NCI-H2227 (cell line): ENCODE measurements around the gene CASK.
"Not testable (repeated sequence)": the region's sequence is repeated elsewhere in the genome, so short reads cannot be mapped to it uniquely, and the experiment has no call there.

Experiments used
- DNase-seq: peaks from one replicate; lab custom pipeline; 2025; ENCODE audit not compliant: unreplicated experiment; lab: John Stamatoyannopoulos, UW

The CASK gene

GRCh38 chrX:41703574-41704029, 219.8 kb downstream of the CASK start:
- DNase-seq = no peak

GRCh38 chrX:41695426-41695825, 227.9 kb downstream of the CASK start:
- DNase-seq = no peak

- no peak for DNase-seq
Measured at GRCh38 chrX:41693024-41693423, 230.3 kb downstream of the CASK start.

- DNase-seq = no peak
Measured at GRCh38 chrX:41692162-41692749, 231.1 kb downstream of the CASK start.

- DNase-seq = no peak
Measured at GRCh38 chrX:41689711-41690110, 233.6 kb downstream of the CASK start.

- DNase-seq = no peak
Measured at GRCh38 chrX:41688835-41689234, 234.5 kb downstream of the CASK start, which contains the start of gene GPR34. TSS of gene GPR34 (plus strand) at chrX:41688973. CDS start at chrX:41695634, 6,661 bp downstream.

GRCh38 chrX:41688156-41688555, 235.2 kb downstream of the CASK start:
- DNase-seq = no peak

- no peak for DNase-seq
Measured at GRCh38 chrX:41686788-41687187, 236.6 kb downstream of the CASK start.

- DNase-seq = no peak
Measured at GRCh38 chrX:41684940-41685339, 238.4 kb downstream of the CASK start.

- DNase-seq = no peak
Measured at GRCh38 chrX:41684138-41684537, 239.2 kb downstream of the CASK start.

- DNase-seq = no peak
Measured at GRCh38 chrX:41677183-41678060, 245.9 kb downstream of the CASK start.

GRCh38 chrX:41676361-41676760, 247.0 kb downstream of the CASK start:
- DNase-seq = not testable (repeated sequence)

GRCh38 chrX:41672643-41673042, 250.7 kb downstream of the CASK start:
- DNase-seq = no peak

- DNase-seq = no peak
Measured at GRCh38 chrX:41671082-41671481, 252.3 kb downstream of the CASK start.

GRCh38 chrX:41670112-41670511, 253.2 kb downstream of the CASK start:
- DNase-seq = no peak

GRCh38 chrX:41667631-41668030, 255.7 kb downstream of the CASK start:
- DNase-seq = no peak

GRCh38 chrX:41666251-41666650, 257.1 kb downstream of the CASK start:
- no peak for DNase-seq

- no peak for DNase-seq
Measured at GRCh38 chrX:41665686-41666085, 257.7 kb downstream of the CASK start.

GRCh38 chrX:41664908-41665307, 258.4 kb downstream of the CASK start:
- no peak for DNase-seq

GRCh38 chrX:41664375-41664901, 258.9 kb downstream of the CASK start:
- no peak for DNase-seq

GRCh38 chrX:41661366-41662095, 261.8 kb downstream of the CASK start:
- no peak for DNase-seq
